Esophagus squamous epithelium (tissue), 4 donors: ENCODE data around the gene BLOC1S4.

Experiments used
- CTCF ChIP-seq, 6 experiments: fragments of 450-650 bp in 4 of 6; fragments of 200-600 bp in 2 of 6; sonication (generic) in 2 of 6; IDR thresholded peaks; one replicate each; pipeline ENCODE4 v1.5.1; 2016 to 2019; ENCODE audit warnings: antibody characterized with exemption in 6 of 6, mild to moderate bottlenecking in 4 of 6, moderate library complexity in 4 of 6
- POLR2A ChIP-seq, 4 donors: fragments of 450-650 bp; IDR thresholded peaks; one replicate each; pipeline ENCODE4 v1.6.1; 2017; ENCODE audit warnings: antibody characterized with exemption in 4 of 4, mild to moderate bottlenecking in 4 of 4, moderate library complexity in 3 of 4

GRCh38 chr4:6702761-6703160 is 13.2 kb upstream of the BLOC1S4 start:
- TF ChIP-seq CTCF (IDR thresholded peaks at IDR 0.05) (no peak), POLR2A (IDR thresholded peaks at IDR 0.05) (no peak)
